PFSK-1 (cell line): ENCODE measurements around the gene RALGDS.

Source experiments
- POLR2AphosphoS5 ChIP-seq: IDR thresholded peaks from 2 replicates; pipeline ENCODE4 v1.6.1; 2012; ENCODE audit warnings: low read depth, mild to moderate bottlenecking, control low read depth, low read length, moderate library complexity
- TAF1 ChIP-seq: IDR thresholded peaks from 2 replicates; pipeline ENCODE4 v1.6.1; 2012; ENCODE audit warnings: low read length, control low read depth, borderline replicate concordance; ENCODE audit not compliant: insufficient read depth
- TF ChIP-seq, protein P1 (sequence below), 2 experiments: IDR thresholded peaks; 2 replicates each; pipeline versions ENCODE4 v1.6.1 to v1.8.0; 2011 to 2012; ENCODE audit warnings: low read depth in 2 of 2, low read length in 2 of 2, control low read depth in 1 of 2, inconsistent platforms in 1 of 2, mild to moderate bottlenecking in 1 of 2, moderate library complexity in 1 of 2; ENCODE audit not compliant: insufficient read depth in 1 of 2

- TF ChIP-seq, protein P1, sequence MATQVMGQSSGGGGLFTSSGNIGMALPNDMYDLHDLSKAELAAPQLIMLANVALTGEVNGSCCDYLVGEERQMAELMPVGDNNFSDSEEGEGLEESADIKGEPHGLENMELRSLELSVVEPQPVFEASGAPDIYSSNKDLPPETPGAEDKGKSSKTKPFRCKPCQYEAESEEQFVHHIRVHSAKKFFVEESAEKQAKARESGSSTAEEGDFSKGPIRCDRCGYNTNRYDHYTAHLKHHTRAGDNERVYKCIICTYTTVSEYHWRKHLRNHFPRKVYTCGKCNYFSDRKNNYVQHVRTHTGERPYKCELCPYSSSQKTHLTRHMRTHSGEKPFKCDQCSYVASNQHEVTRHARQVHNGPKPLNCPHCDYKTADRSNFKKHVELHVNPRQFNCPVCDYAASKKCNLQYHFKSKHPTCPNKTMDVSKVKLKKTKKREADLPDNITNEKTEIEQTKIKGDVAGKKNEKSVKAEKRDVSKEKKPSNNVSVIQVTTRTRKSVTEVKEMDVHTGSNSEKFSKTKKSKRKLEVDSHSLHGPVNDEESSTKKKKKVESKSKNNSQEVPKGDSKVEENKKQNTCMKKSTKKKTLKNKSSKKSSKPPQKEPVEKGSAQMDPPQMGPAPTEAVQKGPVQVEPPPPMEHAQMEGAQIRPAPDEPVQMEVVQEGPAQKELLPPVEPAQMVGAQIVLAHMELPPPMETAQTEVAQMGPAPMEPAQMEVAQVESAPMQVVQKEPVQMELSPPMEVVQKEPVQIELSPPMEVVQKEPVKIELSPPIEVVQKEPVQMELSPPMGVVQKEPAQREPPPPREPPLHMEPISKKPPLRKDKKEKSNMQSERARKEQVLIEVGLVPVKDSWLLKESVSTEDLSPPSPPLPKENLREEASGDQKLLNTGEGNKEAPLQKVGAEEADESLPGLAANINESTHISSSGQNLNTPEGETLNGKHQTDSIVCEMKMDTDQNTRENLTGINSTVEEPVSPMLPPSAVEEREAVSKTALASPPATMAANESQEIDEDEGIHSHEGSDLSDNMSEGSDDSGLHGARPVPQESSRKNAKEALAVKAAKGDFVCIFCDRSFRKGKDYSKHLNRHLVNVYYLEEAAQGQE (IDR thresholded peaks at IDR 0.05; ENCODE audit: insufficient read depth in 1 of 2, low read depth in 2 of 2, low read length in 2 of 2) = no peak
- TF ChIP-seq POLR2AphosphoS5 (no peak), TAF1 (no peak)
These were observed 40.9 kb downstream of the RALGDS start for GRCh38 chr9:133080161-133080560.
